NT2/D1 (cell line): ENCODE results near the gene ARHGAP23.

Source experiments
- YY1 ChIP-seq: IDR thresholded peaks from 2 replicates; pipeline ENCODE4 v1.6.1; 2011; ENCODE audit not compliant: insufficient read length, insufficient read depth
- ZNF274 ChIP-seq: IDR thresholded peaks from 2 replicates; pipeline ENCODE4 v1.6.1; 2011; ENCODE audit warnings: mild to moderate bottlenecking, low read depth, low read length

DNA sequence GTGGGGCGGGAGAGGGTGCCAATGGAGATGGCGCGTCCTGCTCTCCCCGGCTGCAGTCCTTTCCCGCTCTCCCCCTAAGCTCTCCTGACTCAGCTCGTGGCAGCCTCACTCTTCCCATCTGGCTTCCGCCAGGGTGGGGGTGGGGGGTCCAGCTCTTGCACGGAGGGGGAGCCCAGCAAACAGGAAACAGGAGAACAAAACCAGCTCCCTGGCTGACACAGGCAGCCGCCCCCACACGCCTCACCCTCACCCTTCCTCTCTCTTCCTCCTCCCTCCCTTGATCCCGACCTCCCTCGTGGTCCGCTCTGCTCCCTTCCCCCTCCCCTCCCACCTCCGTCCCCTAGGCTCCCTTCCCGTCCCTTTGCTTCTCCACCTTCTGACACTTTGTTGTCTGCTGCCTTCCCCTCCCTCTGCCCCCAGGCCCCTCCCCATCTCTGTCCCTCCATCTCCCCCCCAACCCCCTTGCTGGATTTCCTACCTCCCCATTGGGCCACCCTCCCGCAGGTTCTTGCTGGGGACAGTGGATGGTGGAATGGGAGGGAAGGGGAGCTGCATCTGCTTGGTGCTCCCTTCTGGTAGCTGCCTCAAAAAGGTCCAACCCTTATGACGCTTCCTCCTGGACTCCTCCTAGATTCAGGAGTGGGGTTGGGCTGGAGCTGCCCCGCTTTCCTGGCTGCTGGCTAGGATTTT is 23.7 kb downstream of the ARHGAP23 start:
- no peak for TF ChIP-seq YY1
- no peak for TF ChIP-seq ZNF274
